DOHH2 (cell line): ENCODE results near the gene ARHGEF7.
"Not testable (repeated sequence)": the region's sequence is repeated elsewhere in the genome, so short reads cannot be mapped to it uniquely, and the experiment has no call there.

Source experiments
- CTCF ChIP-seq: fragments of 200-600 bp; sonication (generic); IDR thresholded peaks from one replicate; pipeline ENCODE4 v1.5.1; 2014; ENCODE audit warnings: antibody characterized with exemption, mild to moderate bottlenecking, low read depth, low read length; ENCODE audit not compliant: poor library complexity, severe bottlenecking
- EZH2phosphoT487 ChIP-seq: fragments of 200-600 bp; sonication (generic); IDR thresholded peaks from 2 replicates; pipeline ENCODE4 v1.6.1; 2017; ENCODE audit warnings: borderline replicate concordance, mild to moderate bottlenecking, antibody characterized with exemption, low read length, moderate library complexity, mixed read lengths

- not testable (repeated sequence) for TF ChIP-seq CTCF, EZH2phosphoT487
These were observed 43.6 kb upstream of the ARHGEF7 start for GRCh38 chr13:111071526-111071925.
